ENCODE results near the gene FBXL15.

The FBXL15 gene

DNA sequence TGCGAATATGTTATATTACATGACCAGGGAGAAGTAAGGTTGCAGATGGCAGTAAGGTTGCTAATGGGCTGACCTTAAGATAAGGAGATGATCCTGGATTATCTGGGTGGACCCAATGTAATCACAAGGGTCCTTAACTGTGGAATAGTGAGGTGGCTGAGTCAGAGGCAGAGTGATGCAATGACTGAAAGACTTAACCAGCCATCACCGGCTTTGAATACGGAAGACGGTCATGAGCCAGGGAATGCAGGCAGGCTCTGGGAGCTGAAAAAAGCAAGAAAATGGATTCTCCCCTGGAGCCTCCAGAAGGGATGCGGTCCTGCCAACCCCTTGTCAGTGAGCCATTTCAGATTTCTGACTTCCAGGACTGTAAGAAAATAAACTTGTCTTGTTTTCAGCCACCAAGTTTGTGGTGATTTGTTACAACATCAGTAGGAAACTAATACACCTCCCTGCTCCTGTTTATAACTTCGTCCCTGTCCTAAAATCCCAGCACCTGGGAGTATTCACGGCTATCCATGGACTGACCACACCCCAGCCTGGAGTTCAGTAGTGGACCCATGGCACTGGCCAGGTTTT is 35.3 kb downstream of the FBXL15 start:
- ATAC-seq (no peak), DNase-seq (no peak)

DNA sequence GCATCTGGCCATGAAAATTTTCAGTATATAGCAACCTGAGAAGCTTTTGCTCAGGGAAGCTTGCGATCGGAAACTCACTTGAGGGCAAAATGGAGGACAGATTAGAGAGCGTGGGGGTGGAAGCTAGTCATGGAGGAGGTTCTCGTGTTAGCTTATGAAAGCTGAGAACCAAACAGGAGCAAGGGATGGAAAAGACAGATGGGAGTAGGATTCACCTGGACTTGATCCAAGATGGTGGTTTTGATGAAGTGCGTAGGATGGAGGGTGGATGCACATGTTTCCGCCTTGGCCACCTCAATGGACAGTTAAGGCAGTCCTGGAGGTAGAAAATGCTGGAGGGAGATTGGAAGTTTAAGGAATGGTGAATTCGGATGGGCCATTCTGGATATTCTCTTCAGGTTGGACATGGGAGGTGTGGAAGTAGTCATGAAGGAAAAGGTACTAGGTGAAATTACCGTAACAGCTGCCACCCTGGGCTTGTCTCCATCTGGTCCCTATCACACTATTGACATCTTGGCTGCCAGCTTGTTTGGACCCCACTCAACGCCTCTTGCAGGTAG is 37.0 kb downstream of the FBXL15 start:
- no peak for ATAC-seq

DNA sequence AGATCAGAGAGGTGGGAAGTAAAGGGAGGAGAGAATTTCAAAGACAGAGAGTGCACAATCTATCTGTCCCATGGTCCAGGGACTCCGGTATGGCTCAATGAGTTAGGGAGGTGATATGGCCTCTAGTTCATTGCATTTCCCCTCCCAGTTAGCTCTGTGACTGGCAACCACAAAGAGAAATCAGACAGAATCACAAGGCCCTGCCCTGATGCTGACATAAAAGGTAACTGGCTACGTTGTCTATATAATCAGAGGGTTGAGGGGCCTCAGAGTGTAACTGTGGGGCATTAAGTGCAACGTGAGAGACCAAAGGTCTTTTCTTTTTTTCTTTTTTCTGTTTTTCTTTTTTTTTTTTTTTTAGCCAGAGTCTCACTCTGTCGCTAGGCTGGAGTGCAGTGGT is 38.0 kb downstream of the FBXL15 start:
- no peak for DNase-seq
- no peak for ATAC-seq

More for the DNA sequence above, 37.0 kb downstream of the FBXL15 start:
- no peak for DNase-seq

DNA sequence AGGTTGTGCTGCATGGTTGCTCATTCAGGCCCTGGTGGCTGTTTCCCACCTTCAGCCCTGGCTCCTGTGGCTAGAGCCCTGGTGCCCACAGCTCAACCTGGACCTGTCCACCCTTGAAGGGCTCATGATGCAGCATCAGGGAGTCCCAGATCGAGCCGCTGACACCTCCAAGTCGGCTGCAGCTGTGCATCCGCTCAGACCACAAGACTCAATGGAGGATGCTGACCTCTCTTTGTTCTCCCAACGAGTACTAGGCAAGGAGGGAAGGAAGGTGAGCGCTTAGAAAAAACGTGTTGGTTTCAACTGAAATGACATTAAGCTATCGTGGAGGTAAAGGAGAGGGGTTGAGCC is 40.2 kb downstream of the FBXL15 start:
- no peak for DNase-seq
- peak; percentile 34 for ATAC-seq

DNA sequence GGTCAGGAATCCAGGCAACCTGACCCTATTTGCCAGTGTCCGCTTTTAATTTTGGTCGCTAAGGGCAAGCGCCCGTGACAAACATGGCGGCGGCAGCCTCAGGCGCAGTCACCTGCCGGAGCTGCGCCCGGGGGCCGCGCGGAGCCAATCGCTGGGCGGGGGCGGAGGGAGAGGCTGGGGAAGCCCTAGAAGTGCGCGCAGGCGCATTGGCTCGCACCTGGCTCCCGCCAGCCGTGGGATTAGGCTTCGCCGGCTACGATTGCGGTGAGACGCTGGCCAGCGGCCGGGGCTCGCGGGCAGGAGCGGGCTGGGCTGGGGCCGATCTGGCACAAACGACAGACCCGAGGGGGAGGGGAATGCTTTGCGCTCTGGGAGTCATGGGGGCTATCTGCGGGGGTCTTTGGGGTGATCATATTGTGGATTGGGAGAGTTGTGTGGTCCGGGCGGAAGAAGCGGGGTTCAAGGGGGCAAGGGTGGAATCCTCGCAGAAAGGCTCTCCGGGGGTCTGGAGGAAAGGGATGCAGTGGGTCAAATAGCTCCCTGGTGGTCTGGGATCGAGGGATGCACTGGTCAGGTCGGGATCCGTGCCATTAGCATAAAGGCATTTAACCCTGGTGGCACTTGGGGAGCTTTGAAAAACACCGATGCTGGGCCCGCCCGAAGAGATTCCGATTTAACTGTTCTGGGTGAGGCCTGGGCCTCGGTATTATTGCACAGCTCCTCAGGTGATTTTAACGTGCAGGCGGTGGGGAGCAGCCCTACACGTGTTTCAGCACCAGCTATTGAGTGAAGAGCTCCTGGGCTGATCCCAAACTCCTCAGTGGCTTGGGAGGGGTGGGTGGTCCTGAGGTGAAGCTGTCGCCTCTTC is 40.8 kb downstream of the FBXL15 start:
- DNase-seq (peak; percentile 97), ATAC-seq (peak; percentile 92)

DNA sequence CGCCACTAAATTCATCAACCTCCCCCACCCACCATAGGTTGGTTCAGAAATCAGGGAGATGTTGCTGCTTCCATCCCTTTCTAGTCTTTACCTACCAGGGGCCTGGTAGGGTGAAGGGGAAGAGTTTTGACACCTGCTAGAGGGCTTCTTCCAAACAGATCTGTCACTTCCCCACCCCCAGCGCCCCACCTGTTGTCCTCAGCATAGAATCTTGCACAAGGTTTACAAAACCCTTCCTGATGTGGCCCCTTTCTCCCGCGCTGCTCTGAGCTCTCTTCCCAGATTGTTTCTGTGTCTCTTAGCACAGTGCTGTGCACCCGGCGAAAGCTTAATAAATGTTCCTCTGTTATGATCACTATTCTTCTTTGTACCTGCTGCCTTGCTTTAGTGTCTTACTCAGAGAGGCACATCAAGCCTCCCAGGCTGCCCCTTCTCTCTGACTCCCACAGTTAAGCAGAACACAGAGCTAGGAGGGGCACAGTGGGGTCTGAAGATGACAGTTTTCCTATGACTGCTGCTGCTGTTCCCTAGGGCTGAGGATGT is 41.9 kb downstream of the FBXL15 start:
- ATAC-seq (no peak), DNase-seq (no peak)

DNA sequence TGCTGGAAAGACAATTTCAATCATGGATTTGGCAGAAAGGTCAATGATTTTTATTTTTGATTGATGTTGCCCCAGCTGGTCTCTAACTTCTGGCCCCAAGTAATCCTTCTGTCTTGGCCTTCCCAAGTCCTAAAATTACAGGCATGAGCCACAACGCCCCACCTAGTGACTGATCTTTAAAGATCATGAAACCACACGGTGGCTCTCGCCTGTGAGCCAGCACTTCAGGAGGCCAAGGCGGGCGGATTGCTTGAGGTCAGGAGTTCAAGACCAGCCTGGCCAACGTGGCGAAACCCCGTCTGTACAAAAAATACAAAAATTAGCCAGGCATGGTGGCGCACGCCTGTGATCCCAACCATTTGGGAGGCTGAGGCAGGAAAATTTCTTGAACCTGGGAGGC is 43.3 kb downstream of the FBXL15 start:
- DNase-seq: no peak
- ATAC-seq: no peak

DNA sequence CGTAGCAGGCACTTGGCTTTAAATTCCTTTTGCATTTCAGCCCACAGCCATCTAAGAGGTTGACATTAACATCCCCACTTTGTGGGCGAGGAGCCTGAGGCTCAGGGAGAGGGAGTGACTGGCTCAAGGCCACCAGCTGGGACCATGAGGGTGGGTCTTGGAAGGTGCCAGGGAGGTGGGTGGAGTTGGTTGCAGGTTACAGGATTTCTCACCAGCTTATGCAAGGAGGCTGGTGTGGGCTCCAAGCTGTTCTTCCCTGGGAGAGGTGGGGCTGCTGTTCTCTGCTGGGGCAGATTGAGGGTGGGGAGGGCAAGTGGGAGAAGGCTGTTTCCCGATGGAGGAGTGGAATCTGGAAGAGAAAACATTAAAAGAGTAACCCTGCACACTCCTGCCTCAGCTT is 44.8 kb downstream of the FBXL15 start:
- DNase-seq (no peak), ATAC-seq (no peak)

DNA sequence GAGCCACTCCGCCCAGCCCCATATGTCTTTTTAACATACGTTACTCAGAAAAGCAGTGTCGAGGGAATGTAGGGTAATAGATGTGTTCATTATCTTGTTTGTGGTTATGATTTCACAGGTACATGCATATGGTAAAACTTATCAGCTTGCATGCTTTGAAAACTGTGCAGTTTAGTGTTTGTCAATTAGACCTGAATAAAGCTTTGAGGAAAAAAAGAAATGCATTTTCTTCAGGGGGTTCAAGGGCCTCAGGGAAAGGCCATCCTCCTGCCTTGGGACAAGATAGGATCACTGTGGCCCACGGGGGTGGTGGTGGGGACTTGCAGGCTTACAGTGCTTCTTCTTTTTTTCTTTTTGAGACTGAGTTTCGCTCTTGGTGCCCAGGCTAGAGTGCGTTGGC is 46.7 kb downstream of the FBXL15 start:
- DNase-seq (no peak), ATAC-seq (no peak)

DNA sequence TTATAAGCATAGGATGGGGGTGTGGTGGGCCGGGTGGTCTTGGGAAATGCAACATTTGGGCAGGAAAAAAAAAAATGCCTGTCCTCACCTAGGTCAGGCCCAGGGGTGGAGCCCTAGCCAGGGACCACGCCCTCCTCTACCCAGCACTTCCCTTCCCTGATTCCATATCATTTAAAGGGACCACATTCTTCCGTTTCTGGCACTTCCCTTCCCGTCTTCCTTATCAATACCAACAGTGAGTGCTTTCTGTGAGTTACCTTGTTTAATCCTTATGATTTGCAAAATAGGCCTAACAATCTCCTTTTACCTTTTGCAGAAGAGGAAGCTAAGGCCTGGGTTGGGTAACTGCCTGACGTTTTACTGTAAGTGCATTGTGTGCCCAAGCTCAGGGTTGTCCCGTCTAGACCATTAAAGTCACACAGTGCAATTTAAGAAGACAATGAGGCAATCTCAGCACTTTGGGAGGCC is 47.4 kb downstream of the FBXL15 start:
- DNase-seq: no peak
- no peak for ATAC-seq

DNA sequence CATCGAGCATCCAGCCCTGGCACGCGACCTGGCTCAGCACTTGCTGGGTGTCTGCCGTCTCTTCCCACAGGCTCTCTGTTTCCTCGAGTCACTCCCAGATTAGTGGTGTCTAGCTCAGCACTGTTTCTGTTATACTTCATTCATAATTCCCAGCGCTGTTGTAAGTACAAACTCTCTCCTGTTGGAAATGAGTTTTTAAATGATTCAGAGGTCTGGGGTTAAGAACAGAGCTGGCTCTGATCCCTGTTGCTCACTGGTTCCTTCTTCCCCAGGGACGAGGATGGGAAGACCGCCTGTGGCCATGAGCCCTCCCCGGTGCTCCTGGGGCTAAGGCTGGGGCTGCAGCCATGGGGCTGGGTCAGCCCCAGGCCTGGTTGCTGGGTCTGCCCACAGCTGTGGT is 48.0 kb downstream of the FBXL15 start:
- no peak for ATAC-seq
- DNase-seq: no peak

DNA sequence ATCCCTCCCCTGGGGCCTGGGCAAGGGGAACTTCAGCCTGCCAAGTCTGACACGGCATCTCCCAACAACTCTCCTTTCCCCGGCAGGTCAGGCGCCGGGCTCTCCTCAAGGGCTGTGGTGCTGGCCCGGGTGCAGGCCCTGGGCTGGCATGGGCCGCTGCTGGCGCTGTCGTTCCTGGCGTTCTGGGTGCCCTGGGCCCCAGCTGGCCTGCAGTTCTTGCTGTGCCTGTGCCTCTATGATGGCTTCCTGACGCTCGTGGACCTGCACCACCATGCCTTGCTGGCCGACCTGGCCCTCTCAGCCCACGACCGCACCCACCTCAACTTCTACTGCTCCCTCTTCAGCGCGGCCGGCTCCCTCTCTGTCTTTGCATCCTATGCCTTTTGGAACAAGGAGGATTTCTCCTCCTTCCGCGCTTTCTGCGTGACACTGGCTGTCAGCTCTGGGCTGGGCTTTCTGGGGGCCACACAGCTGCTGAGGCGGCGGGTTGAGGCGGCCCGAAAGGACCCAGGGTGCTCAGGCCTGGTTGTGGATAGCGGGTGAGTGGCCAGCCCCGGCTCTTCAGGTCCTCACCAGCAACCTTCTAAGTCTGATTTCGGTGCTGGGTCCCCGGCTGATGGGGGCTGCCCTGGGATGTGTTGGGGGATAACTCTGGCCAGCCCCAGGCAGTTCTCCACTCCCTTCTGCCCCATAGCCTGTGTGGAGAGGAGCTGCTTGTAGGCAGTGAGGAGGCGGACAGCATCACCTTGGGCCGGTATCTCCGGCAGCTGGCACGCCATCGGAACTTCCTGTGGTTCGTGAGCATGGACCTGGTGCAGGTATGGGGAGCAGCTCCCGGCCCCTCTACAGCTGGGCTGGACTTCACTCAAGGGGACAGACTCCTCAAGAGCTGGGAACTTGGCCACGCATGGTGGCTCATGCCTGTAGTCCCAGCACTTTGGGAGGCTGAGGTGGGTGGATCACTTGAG is 50.2 kb downstream of the FBXL15 start:
- ATAC-seq (no peak), DNase-seq (no peak)
